ACC112 (cell line): Measurements from ENCODE around the gene NT5C.

Source experiments
- H2AFZ ChIP-seq: fragments of 200-600 bp; sonication (generic); one replicate; pipeline ENCODE4 v1.6.0; 2017; ENCODE audit warnings: antibody characterized with exemption, low read length; ENCODE audit not compliant: unreplicated experiment
- H3K27ac ChIP-seq: fragments of 200-600 bp; sonication (generic); 2 replicates; pipeline ENCODE4 v1.5.1; 2014; ENCODE audit warnings: low read depth, mild to moderate bottlenecking, antibody characterized with exemption, low read length, moderate library complexity
- H3K27me3 ChIP-seq: fragments of 200-600 bp; sonication (generic); 2 replicates; pipeline ENCODE4 v1.6.1; 2014; ENCODE audit warnings: mild to moderate bottlenecking, antibody characterized with exemption, low read length, moderate library complexity, mixed read lengths; ENCODE audit not compliant: insufficient read depth
- H3K36me3 ChIP-seq: fragments of 200-600 bp; sonication (generic); 2 replicates; pipeline ENCODE4 v1.6.1; 2016; ENCODE audit warnings: mild to moderate bottlenecking, antibody characterized with exemption, low read length, moderate library complexity, mixed read lengths; ENCODE audit not compliant: insufficient read depth
- H3K4me1 ChIP-seq: fragments of 200-600 bp; sonication (generic); one replicate; pipeline ENCODE4 v1.6.1; 2016; ENCODE audit warnings: low read length, mixed read lengths; ENCODE audit not compliant: insufficient read depth, unreplicated experiment, control insufficient read depth
- H3K4me3 ChIP-seq: fragments of 200-600 bp; sonication (generic); 2 replicates; pipeline ENCODE4 v1.5.1; 2014; ENCODE audit warnings: mild to moderate bottlenecking, low read depth, low read length
- H3K79me2 ChIP-seq: fragments of 200-600 bp; sonication (generic); one replicate; pipeline ENCODE4 v1.6.0; 2016; ENCODE audit warnings: low read length; ENCODE audit not compliant: control insufficient read depth, unreplicated experiment, insufficient read depth

NT5C gene

GRCh38 chr17:75081611-75082540 lies 49.7 kb downstream of the NT5C start:
- Histone ChIP-seq H3K36me3 (no peaks in the 10 kb centered on the region), H3K4me3 (no peak overlapping the region), H3K4me1 (peaks cover 48% of the 10 kb centered on the region), H3K27ac (no peak overlapping the region), H3K79me2 (no peaks in the 10 kb centered on the region), H2AFZ (no peak overlapping the region), H3K27me3 (no peaks in the 10 kb centered on the region)
